HuH-7.5 (cell line): ENCODE measurements around the gene PRR29.
"Not testable (repeated sequence)": the region's sequence is repeated elsewhere in the genome, so short reads cannot be mapped to it uniquely, and the experiment has no call there.

Experiments used
- DNase-seq: peaks from one replicate; pipeline ENCODE4 v3.0.0; 2011; ENCODE audit warnings: low spot score

PRR29 gene

DNA sequence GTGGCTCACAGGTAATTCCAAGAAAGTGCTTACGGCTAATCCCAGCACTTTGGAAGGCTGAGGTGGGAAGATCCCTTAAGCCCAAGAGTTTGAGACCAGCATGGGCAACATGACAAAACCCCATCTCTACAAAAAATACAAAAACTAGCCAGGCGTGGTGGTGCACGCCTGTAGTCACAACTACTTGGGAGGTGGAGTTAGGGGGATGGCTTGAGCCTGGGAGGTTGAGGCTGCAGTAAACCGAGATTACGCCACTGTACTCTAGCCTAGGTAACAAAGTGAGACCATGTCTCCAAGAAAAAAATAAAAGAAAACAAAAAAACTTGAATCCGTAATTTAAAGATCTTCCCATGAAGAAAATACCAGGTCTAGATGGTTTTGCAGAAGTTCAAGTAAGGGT lies 17.3 kb downstream of the PRR29 start:
- no peak for DNase-seq

DNA sequence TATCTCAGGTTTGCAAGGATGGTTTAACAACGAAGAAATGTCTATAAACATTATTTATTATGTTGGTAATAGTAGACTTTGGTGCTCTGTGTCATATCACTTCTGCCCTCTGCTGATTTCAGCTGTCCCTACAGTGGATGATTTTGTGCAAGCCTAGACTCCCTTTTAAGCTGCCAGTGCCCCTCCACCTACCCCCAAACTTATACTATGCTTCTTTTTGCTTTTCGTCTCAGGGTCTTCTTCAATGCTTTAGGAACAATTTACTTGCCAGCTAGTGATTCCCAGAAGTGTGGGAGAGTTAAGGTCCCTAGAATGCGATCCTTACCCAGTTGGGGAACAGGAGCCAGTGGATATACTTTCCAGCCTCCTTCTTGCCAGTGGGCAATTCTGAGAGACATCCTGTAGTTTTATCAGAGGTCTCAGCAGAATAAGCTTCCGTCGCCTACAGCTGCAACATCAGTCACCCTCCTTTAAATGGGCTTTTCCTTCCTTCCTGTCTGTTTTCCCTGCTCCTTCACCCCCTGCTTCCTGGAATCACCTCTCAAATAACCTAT lies 18.2 kb downstream of the PRR29 start:
- no peak for DNase-seq

DNA sequence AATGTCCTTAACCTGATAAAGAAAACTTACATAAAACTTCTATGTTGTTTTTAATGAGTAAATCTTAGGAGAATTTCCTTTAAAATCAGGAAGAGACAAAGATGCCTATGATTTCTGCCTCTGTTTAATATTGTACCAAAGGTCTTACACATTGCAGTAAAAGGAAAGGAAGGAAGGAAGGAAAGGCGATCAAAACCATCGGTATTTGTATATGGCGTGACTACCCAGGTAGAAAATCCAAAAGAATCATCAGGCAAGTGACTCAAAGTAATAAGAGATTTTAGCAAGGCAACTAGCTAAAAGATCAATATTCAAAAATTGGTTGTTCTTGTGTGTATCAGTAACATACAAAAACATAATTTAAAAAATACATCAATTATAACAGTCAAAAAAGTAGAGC lies 18.8 kb downstream of the PRR29 start:
- no peak for DNase-seq

DNA sequence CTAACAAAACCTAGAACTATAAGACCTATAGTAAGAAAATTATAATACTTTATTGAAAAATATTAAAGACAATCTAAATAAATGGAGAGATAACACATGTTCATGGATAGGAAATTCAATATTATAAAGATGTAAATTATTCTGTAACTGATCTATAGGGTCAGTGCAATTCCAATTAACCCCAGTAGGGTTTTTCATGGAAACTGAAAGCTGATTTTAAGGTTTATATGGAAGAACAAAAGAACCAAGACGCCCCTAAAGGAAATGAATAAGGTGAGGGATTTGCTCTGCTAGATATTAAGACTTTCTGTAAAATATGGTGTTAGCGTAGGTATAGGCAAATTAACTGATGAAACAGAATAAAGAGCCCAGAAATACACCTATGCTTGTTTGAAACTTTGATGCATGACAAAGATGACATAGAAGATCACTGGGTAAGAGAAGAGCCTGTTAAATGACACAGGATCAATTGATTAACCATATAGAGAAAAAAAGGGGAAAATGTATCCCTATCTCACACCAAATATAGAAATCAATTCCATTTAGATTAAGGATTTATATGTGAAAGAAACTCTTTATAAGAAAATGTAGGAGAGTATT lies 19.3 kb downstream of the PRR29 start:
- no peak for DNase-seq

- not testable (repeated sequence) for DNase-seq
These were observed 21.4 kb downstream of the PRR29 start for GRCh38 chr17:64019551-64019961.

DNA sequence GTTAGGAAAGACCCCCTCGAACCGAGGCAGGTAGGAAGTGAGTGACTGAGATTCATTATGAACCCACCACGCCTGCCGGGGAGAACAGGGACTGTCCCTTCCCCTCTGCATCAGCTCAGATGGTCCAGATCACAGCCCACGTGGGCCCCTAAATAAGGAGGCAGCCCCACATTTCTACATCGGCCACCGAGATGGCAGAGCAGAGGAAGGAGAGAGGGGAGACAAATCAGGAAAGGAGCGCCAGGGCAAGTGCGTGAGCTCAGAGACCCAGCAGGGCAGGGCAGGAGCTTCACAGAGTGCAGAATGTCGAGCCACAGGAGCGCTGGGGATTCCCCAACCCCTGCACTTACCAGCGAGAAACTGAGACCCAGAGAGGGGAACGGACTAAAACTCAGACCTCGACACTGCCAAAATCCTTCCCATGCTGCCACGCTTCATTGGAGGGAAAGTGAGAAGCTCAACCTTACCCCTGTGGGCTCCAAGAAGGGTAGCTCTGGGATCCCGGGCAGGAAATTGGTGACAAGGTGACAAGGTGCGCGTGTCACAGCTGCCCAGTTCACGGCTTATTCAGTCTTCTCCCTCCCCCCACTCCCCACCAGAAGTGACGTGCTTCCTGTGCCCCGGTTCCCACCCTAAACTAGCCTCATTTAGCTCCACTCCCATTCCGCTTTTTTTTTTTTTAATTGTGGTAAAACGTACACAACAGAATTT lies 22.1 kb downstream of the PRR29 start, which contains the start of gene ICAM2:
TSS of gene ICAM2 (minus strand) at position 578 of the 711 bp plus-strand sequence. CDS start 13,942 bp downstream, outside the sequence.
- DNase-seq, result no peak

GRCh38 chr17:64022611-64023063 lies 24.5 kb downstream of the PRR29 start:
- no peak for DNase-seq

DNA sequence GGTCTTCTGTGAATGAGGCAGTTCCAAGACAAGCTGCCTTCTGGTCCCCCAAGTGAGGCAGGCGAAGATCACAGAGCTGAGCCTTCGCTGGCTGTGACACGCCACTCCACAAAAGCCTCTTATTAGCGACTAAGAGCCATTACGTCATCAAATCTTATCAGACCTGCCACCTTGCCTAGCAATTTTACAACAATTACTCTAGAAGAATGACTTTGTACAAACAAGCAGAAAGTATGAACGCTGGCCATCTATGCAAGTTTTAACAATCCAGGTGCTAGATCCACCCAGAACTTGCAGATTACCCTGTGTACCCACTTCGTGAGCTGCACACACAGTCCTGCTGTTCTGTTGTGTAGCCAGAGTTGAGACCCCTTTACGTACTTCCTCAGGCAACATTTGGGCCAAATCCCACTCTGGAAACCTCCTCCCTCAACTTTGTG lies 26.1 kb downstream of the PRR29 start:
- DNase-seq, result no peak

- no peak for DNase-seq
These were observed 26.9 kb downstream of the PRR29 start for GRCh38 chr17:64024781-64025731.

GRCh38 chr17:64025732-64026294 lies 27.7 kb downstream of the PRR29 start:
- peak; percentile 71 for DNase-seq

DNA sequence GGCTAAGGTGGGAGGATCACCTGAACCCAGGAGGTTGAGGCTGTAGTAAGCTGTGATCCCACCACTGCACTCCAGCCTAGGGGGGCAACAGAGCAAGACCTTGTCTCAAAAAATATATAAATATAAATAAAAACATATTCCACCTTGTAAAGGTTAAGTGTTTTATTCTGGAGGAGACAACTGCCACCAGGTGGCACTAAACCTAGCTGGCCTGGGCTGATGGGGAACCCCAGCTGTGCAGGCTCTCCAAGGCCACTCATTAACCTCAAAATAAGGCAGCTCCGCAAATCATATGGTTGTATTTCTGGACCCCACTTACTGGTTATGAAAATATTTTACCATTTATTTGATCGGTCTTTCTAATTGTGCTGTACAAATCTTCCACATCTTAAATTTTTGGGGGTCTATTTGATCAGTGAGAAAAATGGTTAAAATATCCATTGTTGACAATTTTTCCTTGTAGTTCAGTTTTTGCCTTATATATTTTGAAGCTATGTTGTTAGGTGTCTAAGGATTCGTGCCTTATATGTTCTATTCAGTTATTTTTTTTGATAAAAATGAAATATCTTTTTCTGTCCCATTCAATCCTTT lies 30.8 kb downstream of the PRR29 start:
- DNase-seq, result peak; percentile 51

DNA sequence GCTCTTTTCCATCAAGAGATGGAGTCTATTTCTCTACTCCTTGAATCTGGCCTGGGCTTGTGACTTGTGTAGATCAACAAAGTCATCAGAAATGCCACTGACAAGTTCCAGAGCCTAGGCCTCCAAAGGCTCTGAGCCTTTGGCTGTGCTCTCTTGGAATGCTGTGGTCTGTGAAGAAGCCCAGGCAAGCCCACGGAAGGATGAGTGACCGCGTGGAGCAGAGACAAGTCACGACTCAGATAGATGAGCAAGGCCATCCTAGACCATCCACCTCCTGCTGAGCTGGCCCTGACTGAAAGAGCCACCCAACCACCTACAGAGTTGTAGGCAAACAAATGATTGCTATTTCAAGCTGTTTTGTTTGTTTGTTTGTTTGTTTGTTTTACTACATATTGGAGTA lies 33.9 kb downstream of the PRR29 start:
- no peak for DNase-seq

DNA sequence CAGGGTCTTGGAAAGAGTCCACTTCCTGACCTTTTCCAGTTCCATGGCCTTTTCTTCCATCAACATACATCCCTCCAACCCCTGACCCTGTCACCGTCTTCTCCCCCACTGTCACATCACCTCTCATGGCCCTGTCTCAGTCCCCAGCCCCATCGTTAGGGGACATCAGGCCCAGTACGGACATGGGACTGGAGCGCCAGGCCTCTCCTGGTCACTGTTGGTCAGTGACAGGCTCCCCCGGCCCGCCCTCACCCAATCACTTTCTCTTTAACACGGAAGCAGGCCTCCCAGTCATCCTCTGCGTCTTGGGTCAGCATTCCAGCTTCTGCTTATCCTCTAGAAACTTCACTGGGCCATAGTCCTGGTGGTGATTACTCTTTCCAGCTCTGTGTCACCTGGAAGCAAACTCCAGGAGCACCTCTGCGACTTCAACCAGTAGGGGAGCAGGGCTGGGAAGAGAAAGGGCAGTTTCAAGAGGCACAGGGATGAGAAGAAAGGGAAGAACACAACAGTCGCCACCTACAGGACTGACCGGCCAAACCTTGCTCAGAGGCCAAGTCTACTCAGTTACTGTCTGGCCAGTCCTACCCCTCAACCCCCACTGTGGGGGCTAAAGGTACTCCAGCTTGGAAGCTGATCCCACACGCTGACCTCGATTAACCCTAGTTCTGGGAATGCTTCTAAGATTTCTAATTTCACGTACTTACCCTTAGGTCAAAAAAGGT lies 38.2 kb downstream of the PRR29 start:
- peak; percentile 36 for DNase-seq

- DNase-seq, result no peak
These were observed 39.0 kb downstream of the PRR29 start for GRCh38 chr17:64037180-64037579.

DNA sequence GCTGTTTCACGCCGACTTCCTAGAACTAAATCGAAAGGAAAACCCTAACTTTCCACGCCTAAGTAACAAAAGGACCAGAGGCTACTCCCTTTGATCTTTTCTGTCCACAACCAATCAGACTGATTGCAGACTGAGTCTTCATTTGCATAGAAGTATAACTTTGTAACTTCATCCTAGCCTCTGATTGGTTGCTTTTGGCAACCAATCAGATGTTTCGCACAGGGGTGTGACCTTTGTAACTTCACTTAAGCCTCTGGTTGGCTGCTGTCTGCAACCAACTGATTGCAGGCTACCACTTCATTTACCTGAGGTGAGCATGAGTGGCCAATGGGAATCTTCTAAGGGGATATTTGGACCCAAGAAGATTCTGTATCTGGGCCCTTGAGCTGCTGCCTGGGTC lies 39.7 kb downstream of the PRR29 start:
- no peak for DNase-seq

- no peak for DNase-seq
These were observed 40.4 kb downstream of the PRR29 start for GRCh38 chr17:64038331-64039105.

DNA sequence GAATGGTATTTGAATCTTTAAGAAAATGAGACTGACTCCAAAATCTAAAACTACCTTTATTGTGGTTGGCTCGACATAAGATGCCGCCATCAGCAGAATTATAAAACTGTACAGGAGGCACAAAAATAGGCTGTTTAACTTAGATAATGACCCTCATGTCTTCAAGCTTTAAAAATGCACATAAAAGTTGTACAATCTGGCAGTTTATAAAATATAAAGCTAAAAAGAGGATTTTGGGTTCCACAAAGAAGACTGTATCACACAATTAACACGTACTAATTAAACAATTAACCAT lies 40.9 kb downstream of the PRR29 start:
- DNase-seq, result no peak

GRCh38 chr17:64040206-64040605 lies 42.1 kb downstream of the PRR29 start:
- no peak for DNase-seq

DNA sequence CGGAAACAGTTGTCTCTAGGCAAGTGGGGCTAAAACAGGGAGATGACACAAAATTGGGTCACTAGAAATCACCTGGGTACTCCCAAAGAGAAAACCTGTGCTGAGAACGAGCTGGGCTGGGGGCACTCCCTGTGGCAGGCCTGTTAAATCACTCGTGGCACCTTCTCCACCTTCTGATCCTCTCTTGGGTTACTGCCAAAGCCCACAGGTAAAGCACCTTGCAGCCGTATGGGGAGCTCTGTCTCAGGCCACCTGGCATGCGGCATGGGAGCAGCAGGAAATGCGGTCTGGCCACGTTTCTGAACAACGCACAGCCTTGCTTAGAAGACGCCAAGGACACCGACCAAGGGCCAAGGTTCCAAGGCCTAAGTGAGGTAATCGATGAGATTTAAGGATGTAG lies 43.8 kb downstream of the PRR29 start:
- no peak for DNase-seq
